ENCODE data around the gene PLEKHM2. TPM values are rescaled to one million over a fixed set of nuclear protein-coding genes. Genes with fewer than 3 reads are reported as not detected.

PLEKHM2 gene
- total and polyA plus RNA-seq, 2 of the 4 experiments (the other 2 are of a cell fraction): 24.7 to 48.0 TPM

- 95% methylated on average over 4 of the region's 10 CpGs; no CpG with 5 or more reads in 1 of the 2 experiments for WGBS, 2 experiments (ENCODE audit: extremely low coverage in 2 of 2, insufficient read length in 1 of 2)
- no peak for ATAC-seq (ENCODE audit: low read depth)
- Histone ChIP-seq H3K36me3 (ENCODE audit: control insufficient read depth, insufficient read depth, low read length) (0 out of 2 replicates have a peak, but pooled peaks cover 2% of the 10 kb centered on the region), H4K91ac (ENCODE audit: insufficient read depth, low read depth, low read length) (no peak overlapping the region), H3K9ac (ENCODE audit: low read depth, low read length) (no peak overlapping the region), H2AFZ (replicated peaks; ENCODE audit: low read length, poor library complexity) (no peak overlapping the region), H3K27me3 (ENCODE audit: control insufficient read depth, insufficient read depth, low read length) (no peaks in the 10 kb centered on the region), H3K18ac (ENCODE audit: low read depth, low read length) (no peak overlapping the region), H2BK20ac (ENCODE audit: low read depth, low read length) (no peak overlapping the region), H3K27ac (ENCODE audit: insufficient read depth, low read length) (no peak overlapping the region), H2BK120ac (ENCODE audit: low read depth, low read length) (no peak overlapping the region), H4K20me1 (ENCODE audit: insufficient read depth, low read length) (no peaks in the 10 kb centered on the region), H2BK15ac (ENCODE audit: low read depth, low read length) (no peak overlapping the region), H3K4me3 (ENCODE audit: insufficient read depth, low read depth, low read length) (no peak overlapping the region), H3K4ac (ENCODE audit: low read depth, low read length) (no peak overlapping the region), H3K79me1 (ENCODE audit: low read depth in 1 of 2, low read length in 2 of 2) (peaks cover 5 to 11% of the 10 kb centered on the region in 2 experiments), H3K9me3 (ENCODE audit: control insufficient read depth, insufficient read depth, low read length) (no peaks in the 10 kb centered on the region), H4K8ac (ENCODE audit: low read depth in 2 of 2, low read length in 2 of 2) (no peak overlapping the region), H2AK9ac (replicated peaks; ENCODE audit: low read depth, low read length, poor library complexity) (no peak overlapping the region), H3K4me2 (ENCODE audit: low read depth, low read length) (no peak overlapping the region), H4K5ac (ENCODE audit: low read depth, low read length) (no peak overlapping the region), H2BK5ac (ENCODE audit: low read depth, low read length, poor library complexity, severe bottlenecking) (no peak overlapping the region), H3K9me1 (ENCODE audit: insufficient read depth, low read length) (peaks cover 3% of the 10 kb centered on the region; the same call in 1 of the 2 replicates), H3K14ac (replicated peaks; ENCODE audit: low read depth, low read length) (no peak overlapping the region), H3K56ac (ENCODE audit: extremely low read depth, insufficient read depth, low read length) (no peak overlapping the region), H3K23ac (ENCODE audit: low read depth, low read length) (no peak overlapping the region), H2AK5ac (ENCODE audit: low read depth, low read length) (no peak overlapping the region), H3K4me1 (ENCODE audit: control insufficient read depth, insufficient read depth, low read length) (no peaks in the 10 kb centered on the region)
- ChIA-PET CTCF (no interaction called here), POLR2A (ENCODE audit: unreplicated experiment) (no interaction called here)
- dilution Hi-C loops (cut with HindIII; ENCODE audit: low sequenced_read_pairs, unreplicated experiment): no loop called here
- intact Hi-C loops (cut with micrococcal nuclease): no loop called here
- TF ChIP-seq ELK1 (IDR thresholded peaks at IDR 0.05; ENCODE audit: borderline replicate concordance, low read depth, low read length) (no peak), RFX5 (IDR thresholded peaks at IDR 0.05; ENCODE audit: low read depth, low read length) (no peak), CTCF (conservative IDR thresholded peaks at IDR 0.05; ENCODE audit: low read depth, low read length) (no peak), MAZ (IDR thresholded peaks at IDR 0.05; ENCODE audit: borderline replicate concordance, low read depth, low read length) (no peak), MXI1 (IDR thresholded peaks at IDR 0.05; ENCODE audit: borderline replicate concordance, low read depth, low read length) (no peak), MAFK (IDR thresholded peaks at IDR 0.05; ENCODE audit: low read depth, low read length) (no peak), USF2 (IDR thresholded peaks at IDR 0.05; ENCODE audit: low read depth, low read length) (no peak), SMC3 (IDR thresholded peaks at IDR 0.05; ENCODE audit: low read depth, low read length) (no peak), RAD21 (IDR thresholded peaks at IDR 0.05; ENCODE audit: low read length) (no peak), POLR2A (IDR thresholded peaks at IDR 0.05; ENCODE audit: low read depth, low read length) (no peak), CEBPB (IDR thresholded peaks at IDR 0.05; ENCODE audit: low read depth, low read length) (no peak), CHD1 (IDR thresholded peaks at IDR 0.05; ENCODE audit: low read depth, low read length) (no peak), FOS (IDR thresholded peaks at IDR 0.05; ENCODE audit: low read depth, low read length) (no peak), BHLHE40 (IDR thresholded peaks at IDR 0.05; ENCODE audit: low read depth, low read length) (no peak), RCOR1 (IDR thresholded peaks at IDR 0.05; ENCODE audit: insufficient replicate concordance, low read length) (no peak), NFE2L2 (IDR thresholded peaks at IDR 0.05; ENCODE audit: low read depth, low read length) (no peak)
- in situ Hi-C loops (cut with MboI; ENCODE audit: low sequenced_read_pairs): no loop called here
- no TSS peak for BruUV-seq (replicated peaks)
- DNase-seq: no peak
These were observed 15.0 kb upstream of the PLEKHM2 start for GRCh38 chr1:15669074-15669473.

All from IMR-90 (cell line).